ENCODE data around the gene LITAF.

DNA sequence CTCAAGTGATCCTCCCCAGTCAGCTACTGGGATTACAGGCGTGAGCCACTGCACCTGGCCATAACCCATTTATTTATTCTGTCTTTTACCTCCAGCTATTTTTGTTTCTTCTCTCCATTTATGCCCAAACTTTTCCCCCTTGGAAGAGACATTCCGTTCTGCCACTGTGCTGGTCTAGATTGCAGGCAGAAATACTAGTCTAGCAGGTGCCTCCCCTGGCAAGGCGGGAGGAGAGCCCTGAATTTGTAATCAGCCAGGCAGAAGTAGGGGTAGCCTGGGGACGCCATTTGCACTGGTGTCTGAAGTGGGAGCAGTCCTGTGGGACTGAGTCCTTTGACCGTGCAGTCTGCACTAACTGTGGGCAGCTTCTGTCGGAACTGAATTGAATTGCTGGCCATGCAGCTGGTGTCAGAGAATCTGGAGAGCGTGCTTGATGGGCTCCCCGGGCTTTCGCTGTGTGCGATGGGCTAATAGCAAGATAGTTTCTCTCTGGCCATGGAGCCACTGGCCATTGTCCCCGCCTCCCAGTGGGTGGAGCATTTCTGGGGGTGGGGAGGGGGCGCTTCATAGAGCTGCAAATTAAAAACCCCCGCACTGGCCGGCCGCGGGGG is 31.5 kb upstream of the LITAF start:
- no peak for TF ChIP-seq EZH2phosphoT487 (IDR thresholded peaks at IDR 0.05; ENCODE audit: borderline replicate concordance)
- TF ChIP-seq CTCF (IDR thresholded peaks at IDR 0.05 in 2 of 3, conservative IDR thresholded peaks at IDR 0.05 in 1 of 3; ENCODE audit: borderline replicate concordance in 1 of 3, insufficient read depth in 1 of 3, low read depth in 2 of 3, low read length in 2 of 3) = no peak
- no peak for TF ChIP-seq ZFX (IDR thresholded peaks at IDR 0.05)
- no peak for TF ChIP-seq POLR2A (IDR thresholded peaks at IDR 0.05; ENCODE audit: borderline replicate concordance, extremely low read depth, insufficient read depth, insufficient read length)
- no peak for TF ChIP-seq ZBTB33 (IDR thresholded peaks at IDR 0.05; ENCODE audit: extremely low read depth, insufficient replicate concordance, low read length)
- TF ChIP-seq EZH2 (IDR thresholded peaks at IDR 0.05) = no peak
- no peak for TF ChIP-seq FOSL1 (IDR thresholded peaks at IDR 0.05; ENCODE audit: low read depth)
- no peak for TF ChIP-seq YY1 (IDR thresholded peaks at IDR 0.05; ENCODE audit: extremely low read depth, insufficient replicate concordance, low read depth, low read length)
- no peak for TF ChIP-seq POLR2AphosphoS5 (IDR thresholded peaks at IDR 0.05; ENCODE audit: low read depth, low read length)
- no peak for TF ChIP-seq ELF1 (IDR thresholded peaks at IDR 0.05; ENCODE audit: borderline replicate concordance, low read depth)

Data from HCT116 (cell line).